HG03342 (cell line): ENCODE measurements around the gene RIMBP2.
"Not testable (repeated sequence)": the region's sequence is repeated elsewhere in the genome, so short reads cannot be mapped to it uniquely, and the experiment has no call there.

Source experiments
- ATAC-seq: cut with Tn5 transposase; IDR thresholded peaks from one replicate; pipeline ENCODE4 v1.9.1; 2021; ENCODE audit warnings: mild to moderate bottlenecking, moderate library complexity; ENCODE audit not compliant: unreplicated experiment

RIMBP2 gene

DNA sequence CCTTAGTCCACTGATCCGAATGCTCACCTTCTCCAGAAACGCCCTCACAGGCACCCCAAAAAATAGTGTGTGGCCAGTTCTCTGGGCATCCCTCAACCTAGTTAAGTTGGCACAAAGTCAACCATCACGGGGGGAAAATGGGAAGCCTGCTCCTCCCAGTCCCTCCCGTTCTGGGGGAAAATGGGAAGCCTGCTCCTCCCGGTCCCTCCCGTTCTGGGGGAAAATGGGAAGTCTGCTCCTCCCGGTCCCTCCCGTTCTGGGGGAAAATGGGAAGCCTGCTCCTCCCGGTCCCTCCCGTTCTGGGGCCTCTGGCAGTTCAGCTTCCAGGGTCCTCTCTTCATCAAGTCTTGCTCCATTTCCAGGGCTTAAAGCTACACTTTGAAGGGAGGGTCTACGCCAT is 106.1 kb downstream of the RIMBP2 start:
- no peak for ATAC-seq

DNA sequence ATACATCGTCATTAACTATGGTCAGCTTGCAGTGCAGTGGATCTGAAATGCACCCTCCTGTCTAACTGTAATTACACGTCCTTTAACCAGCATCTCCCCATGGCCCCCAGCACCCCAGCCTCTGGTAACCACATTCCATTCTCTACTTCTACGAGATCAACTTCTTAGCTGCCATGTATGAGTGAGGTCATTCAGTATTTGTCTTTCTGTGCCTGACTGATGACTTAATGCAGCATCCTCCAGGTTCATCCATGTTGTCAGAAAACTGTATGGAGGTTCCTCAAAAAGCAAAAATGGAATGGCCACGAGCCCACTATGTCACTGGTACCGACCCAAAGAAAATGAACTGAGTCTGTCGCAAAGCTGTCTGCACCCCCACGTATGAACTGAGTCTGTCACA is 107.3 kb downstream of the RIMBP2 start:
- ATAC-seq, result no peak

DNA sequence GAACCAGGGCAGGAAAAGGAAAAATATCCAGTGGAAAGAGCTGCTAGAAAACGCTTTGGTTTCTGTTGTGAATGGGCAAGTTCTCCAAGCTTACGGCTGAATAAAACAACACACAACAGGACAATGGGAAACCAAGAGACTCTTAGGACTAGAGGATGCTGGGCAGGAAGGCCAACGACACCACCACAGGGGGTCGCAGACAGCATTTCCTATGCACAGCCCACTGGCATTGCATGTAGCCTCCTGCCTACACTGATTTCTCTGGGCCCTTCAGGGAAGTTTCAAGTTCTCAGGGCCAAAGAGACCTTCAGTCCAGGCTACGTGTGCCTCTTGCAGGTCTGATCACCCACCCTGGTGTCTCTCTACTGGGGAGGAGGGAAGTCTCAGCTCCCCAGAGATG is 108.0 kb downstream of the RIMBP2 start:
- ATAC-seq, result no peak

DNA sequence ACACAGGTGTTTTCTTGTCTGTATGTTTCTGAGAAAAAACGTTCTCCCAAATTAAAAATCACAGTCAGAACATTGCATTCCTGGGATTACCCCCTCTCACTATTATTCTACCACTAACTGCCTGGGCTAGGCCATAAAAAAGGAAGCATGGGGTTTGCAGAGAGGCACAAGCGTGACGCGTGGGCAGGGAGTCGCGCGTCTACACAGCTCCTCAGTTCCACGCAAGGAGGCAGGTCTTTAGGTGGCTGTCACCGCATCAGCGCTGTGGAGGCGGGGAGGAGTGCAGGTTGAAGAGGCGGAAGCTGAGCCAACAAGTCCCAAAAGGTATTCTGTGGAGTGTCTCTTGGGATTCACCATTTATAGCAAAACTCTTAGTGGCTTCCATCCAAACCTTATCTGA is 109.9 kb downstream of the RIMBP2 start:
- no peak for ATAC-seq

DNA sequence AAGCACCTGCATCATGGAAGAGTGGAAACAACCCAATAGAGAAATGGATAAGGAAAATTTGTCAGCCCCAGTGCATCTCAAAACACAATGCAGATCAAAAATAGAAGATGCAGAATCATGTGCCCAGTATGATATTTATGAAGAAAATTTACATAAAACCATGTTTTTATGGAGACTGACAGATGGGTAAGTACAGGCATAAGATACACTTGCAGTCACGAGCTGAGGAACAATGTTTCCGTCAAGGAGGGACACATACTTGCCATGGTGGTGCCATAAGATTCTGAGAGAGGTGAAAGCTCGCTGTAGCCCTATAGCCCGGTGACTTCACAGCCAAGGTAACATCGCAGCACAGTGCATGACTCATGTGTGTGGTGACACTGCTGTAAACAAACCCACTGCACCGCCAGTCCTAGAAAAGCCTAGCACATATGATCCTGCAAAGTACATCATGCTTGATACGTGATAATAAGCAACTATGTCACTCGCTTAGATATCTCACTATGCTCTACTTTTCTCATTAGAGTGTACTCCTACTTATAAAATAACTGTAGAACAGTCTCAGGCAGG is 112.6 kb downstream of the RIMBP2 start:
- no peak for ATAC-seq

DNA sequence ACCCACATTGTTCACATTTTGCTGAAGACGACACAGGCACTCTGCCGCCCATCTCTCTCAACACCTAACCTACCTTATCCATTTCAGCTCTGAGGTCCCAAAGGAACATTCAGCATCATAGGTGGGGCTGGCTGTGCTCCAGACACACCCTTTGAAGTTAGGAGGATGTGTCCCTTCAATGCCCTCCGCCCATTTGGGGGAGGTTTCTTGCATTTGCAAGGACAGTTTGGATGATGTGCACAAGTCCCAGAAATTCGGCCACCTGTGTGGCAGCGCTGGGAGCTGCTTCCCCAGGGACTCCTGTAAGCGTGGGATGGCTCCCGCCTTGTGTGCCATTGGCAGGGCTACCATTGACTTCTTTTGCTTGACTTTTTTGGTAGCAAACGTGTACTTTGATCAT is 113.8 kb downstream of the RIMBP2 start:
- ATAC-seq, result no peak

DNA sequence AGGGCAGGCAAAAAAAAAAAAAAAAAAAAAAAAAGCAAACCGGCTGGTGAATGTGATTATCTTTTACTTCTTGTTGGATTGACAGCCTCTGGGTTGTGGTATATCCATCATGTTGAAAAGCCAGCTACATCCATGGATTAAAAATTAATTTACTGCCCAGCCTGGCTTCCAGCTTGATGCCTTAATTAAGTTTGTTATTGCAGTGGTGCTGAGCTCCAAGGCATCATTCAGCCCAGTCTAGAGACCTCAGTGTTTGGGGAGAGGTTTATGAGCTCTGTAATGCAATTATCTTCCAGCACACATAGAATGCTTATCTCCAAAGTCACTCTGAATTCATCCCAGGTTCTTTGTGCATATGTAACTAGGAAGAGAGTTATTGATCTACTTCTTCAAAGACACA is 114.8 kb downstream of the RIMBP2 start:
- ATAC-seq, result no peak

DNA sequence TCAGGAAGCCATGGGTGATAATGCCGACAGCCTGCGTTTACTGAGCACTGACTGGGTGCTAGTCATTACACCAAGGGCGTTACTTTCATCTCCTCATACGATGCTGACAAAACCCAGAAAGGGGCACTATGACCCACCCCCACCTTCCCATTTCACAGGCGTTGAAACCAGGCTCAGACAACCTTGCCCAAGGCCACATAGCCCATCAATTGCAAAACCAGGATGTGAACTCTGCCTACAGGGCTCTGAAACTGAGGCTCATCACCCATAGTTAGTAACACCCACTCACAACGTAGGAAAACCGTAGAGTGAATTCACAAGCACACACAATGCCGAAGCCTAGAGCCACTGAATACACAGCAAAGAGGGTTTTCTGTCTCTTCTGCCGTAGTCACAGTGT is 119.9 kb downstream of the RIMBP2 start:
- ATAC-seq, result no peak

DNA sequence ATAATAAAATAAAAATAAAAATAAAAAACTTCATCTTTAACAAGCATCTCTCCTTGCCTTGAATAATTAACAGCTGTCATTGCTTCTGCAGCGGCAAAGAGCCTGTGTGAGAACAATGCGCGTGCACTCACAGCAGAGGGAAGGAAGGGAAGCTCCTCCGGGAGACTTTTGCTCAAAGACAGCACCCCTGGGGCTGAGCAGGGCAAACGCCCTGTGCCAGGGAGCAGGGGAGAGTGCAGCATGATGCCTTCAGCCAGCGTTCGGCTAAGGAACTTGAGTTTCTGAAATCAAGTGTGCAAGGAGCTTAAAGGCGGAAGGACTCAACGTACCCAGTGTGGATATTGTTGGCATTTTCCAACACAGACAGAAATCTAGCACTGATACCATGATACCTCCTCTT is 120.5 kb downstream of the RIMBP2 start:
- no peak for ATAC-seq

DNA sequence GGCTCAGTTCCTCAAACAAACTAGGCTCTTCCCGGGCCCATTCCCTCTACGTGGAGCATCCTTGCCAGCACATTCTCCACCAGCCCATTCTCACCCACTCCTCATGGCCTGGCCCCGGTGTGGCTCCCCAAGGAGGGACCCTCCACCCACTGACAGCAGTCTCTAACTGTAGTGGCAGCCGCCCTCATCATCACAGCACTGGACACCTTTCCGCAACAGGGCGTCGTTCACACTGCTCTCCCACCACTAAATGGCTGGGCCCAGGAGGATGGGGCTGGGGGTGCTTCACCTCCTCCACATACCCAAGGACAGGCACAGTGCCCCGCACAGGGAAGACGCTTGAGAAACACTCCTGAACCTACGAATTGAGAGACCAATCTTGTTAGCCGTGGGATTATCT is 123.0 kb downstream of the RIMBP2 start:
- no peak for ATAC-seq

DNA sequence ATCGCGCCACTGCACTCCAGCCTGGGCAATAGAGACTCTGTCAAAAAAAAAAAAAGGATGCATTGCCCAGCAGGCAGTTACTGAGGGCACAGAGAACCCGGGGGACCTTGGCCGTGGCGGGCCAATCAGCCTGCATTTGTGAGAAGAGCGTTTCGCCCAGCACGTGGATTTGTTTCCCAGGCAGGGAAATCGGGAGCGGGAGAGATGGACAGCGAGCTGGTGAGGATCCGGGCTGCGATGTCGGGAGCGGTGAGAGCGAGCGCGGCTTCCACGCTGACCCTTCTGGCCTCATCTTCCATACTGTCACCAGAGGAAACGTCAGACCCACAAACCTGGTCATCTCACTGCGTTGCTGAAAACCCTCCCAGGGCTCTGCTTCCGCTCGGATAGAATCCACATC is 123.5 kb downstream of the RIMBP2 start:
- no peak for ATAC-seq

DNA sequence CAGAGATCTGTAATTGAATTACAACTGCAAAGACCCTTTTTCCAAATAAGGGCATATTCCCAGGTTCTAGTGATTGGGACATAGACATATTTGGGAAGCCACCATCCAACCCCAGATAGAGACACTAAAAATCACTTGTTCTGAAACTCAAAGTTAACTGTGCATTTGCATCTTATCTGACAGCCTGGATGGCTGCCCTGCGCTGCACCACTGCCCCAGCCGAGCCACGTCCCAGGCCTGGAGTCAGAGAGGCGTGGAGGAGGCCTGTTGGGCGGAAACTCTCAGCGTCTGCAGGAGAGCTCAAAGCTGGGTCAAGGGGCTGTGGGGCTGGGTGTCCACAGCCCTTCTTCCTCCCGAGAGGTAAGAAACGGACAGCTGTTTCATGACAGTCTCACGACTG is 124.4 kb downstream of the RIMBP2 start:
- ATAC-seq, result no peak

DNA sequence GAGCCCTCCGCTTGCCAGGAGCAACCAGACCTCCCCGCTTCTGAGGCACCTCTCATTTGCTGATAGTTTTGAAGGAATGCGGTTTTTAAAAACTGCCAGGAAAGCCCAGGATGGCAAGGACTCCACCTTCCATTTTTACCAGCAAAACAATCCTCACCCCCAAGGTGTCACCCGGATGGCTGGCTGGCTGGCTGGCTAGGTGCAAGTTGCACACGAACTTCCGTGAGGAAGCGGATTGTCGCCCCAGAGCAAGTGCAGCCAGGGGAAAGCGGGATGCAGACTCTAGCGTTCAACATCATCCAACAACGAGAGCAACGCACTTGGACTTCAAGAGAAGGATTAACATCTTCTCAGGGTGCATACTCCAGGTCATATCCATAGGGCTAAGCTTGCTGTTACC is 125.4 kb downstream of the RIMBP2 start:
- ATAC-seq, result no peak

DNA sequence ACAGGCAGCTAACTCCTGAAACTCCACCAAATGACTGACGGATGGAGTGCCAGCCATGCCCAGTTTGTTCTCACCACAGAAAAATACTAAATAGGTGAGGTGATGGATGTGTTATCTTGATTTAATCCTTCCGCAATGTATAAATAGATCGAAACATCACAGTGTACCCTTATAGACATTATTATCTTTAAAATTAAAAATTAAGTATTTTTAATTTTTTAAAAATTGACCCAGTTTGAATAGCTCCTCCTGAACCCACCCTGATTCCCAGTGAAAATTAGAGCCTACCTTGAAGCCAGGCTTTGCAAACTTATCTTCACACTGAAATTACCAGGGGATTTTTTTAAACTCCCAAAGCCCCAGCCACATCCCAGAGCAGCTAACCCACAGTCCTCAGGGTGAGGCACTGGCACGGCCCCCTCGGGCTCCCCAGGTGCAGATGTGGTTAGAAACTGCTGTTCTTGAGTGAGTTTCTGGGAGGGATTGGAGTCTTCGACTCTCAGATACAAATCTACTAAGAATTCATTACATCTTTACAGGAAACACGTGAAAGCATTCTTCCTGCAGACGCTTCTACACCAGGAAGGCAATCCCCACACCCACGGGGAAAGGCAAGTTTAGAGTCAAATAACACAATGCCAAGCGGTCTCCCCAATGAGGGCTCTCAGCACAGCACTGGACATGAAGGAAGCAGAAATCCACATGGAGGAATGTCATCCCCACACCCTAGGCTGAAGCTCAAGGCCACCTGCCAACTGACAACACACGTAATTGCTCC is 126.4 kb downstream of the RIMBP2 start:
- ATAC-seq, result no peak

DNA sequence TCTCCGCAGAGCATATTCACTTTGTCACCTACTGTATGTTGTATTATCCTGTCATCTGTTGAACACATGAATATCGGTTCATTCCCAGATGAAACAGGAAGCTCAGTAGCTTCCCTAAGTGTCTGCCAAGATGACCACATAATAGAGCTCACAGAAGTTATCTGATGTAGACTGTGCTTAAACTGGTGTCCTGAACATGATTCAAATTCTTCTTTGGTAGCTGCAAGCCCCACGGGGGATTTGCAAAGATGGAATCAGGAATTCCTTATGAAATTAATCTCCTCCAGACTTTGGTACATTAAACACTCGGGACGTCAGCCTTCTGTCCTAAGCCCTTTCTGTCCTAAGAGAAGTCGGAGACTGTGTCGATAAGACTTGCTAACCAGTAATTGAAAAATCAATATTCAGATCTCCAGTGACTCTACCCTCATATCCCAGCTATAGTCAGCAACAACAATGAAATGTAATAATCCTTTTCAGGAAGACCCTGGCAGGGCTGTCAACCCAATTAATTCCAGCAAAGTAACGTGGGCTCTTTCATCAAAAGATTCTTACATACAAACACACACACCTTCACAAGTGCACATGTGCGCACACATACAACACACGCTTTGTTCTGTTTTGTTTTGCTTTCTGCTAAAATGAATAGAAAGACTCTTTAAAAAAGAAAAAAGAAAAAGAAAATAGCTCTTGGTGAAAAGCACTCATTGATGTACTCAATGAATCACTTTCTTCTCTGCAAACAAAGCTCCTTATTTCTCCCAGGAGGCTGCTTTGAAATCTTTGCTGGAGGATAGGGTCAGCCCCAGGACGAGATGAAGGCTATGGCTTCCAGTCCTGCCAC is 127.2 kb downstream of the RIMBP2 start:
- ATAC-seq, result no peak

DNA sequence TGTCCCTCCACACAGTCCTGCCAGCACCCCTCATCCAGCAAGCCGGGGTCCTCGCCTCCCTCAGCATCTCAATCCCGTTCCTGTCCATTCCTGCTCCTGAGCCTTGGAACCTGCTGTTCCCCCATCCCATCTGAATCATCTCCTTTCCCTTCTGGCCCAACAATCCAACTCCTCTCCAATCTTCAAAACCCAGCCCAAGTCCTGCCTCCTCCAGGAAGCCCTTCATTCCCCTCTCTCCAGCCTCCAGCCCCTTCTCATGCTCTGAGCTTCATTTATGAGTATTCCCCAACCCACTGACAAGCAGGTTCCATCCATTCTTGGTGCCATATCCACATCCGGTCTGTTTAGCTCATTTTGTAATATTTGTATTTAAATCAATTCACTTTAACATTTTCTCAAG is 128.1 kb downstream of the RIMBP2 start:
- ATAC-seq, result no peak

DNA sequence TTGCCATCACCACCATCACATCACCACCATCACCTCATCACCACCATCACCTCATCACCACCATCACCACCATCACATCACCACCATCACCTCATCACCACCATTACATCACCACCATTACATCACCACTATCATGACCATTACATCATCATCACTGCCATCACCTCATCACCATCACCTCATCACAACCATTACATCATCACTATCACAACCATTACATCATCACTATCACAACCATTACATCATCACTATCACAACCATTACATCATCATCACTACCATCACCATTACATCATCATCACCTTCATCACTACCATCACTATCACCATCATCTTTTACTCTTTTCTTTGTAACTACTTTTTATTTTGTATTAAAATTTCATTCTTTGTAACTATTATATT is 131.6 kb downstream of the RIMBP2 start:
- not testable (repeated sequence) for ATAC-seq

DNA sequence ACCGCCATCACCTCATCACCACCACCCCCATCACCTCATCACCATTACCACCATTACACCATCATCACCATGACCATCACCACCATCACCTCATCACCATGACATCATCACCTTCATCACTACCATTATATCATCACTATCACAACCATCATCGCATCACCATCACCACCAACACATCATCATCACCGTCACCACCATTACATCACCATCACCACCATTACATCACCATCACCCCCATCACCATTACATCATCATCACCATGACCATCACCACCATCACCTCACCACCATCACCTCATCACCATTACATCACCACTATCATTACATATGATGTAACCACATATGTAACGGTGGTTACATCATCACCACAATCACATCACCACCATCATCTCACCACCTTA is 132.3 kb downstream of the RIMBP2 start:
- no peak for ATAC-seq

DNA sequence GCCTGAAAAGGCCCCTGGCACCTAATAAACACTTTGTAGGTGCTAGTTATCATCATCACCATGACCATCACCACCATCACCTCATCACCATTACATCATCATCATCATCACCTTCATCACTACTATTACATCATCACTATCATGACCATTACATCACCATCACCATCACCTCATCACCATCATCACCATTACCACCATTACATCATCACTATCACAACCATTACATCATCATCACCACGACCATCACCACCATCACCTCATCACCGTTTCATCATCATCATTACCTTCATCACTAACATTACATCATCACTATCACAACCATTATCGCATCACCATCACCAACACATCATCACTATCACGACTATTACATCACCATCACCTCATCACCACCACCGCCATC is 132.8 kb downstream of the RIMBP2 start:
- ATAC-seq, result no peak

DNA sequence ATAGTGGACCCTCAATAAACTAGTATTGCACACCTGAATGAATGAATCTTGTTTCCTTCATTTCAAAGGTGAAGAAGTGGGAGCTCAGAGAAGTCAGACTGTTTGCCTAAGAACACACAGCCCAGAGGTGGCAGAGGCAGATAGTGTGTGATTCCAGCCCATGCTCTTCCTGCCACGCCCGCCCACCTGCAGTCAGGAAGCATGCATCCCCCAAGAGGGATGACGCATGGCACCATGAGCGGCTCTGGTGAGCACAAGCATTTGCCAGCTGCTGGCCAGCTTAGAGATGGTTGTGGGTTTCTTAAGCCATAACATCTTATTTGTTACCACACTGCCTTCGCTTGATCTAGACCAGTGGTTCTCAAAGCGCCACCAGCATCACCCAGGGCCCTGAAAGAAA is 133.8 kb downstream of the RIMBP2 start:
- ATAC-seq, result no peak

DNA sequence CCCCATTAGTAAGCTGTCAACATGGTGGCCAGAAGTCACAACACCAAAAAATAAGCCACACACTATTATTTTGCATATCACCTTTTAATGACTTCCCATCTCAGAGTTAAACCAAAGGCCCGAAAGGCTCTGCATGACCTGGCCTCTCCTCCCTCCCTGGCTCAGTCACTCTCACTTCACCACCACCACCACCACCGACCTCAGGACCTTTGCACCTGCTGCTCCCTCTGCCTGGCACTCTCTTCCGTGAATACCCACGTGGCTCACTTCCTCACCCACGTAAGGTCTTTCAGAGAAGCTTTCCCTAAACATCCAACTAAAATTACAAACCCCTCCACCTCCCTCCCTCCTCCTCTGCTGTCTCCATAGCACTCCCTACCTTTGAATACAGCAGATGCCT is 134.3 kb downstream of the RIMBP2 start:
- ATAC-seq, result no peak

DNA sequence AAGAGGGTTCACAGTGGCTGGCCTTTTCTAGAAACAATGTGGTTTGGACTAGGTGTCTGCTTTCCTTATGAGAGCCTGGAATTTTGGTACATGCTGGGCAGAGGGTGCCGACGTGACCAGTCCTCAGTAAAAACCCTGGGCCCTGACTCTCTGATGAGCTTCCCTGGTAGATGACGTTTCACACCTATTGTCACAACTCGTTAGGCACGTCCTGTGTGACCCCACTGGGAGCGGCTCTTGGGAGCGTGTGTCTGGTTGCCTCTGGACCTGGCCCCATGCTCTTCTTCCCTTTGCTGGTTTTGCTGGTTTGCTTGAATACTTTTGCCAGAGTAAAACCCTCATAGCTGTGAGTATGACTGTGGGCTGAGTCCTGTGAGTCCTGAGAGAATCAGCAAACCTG is 136.9 kb downstream of the RIMBP2 start:
- no peak for ATAC-seq
